Stimulated activated CD4-positive, alpha-beta T cell treated with anti-CD3 and anti-CD28 coated beads, Interleukin-15, amount 100 ng/mL, for 1 hour (primary cell): ENCODE data around the gene PRAC1.
"Not testable (repeated sequence)": the region's sequence is repeated elsewhere in the genome, so short reads cannot be mapped to it uniquely, and the experiment has no call there.

ENCODE experiments used
- DNase-seq, 2 donors: peaks; one replicate each; pipeline ENCODE4 v3.0.0-alpha.2; 2020; ENCODE audit warnings: low read depth in 1 of 2, low spot score in 1 of 2

The PRAC1 gene

DNA sequence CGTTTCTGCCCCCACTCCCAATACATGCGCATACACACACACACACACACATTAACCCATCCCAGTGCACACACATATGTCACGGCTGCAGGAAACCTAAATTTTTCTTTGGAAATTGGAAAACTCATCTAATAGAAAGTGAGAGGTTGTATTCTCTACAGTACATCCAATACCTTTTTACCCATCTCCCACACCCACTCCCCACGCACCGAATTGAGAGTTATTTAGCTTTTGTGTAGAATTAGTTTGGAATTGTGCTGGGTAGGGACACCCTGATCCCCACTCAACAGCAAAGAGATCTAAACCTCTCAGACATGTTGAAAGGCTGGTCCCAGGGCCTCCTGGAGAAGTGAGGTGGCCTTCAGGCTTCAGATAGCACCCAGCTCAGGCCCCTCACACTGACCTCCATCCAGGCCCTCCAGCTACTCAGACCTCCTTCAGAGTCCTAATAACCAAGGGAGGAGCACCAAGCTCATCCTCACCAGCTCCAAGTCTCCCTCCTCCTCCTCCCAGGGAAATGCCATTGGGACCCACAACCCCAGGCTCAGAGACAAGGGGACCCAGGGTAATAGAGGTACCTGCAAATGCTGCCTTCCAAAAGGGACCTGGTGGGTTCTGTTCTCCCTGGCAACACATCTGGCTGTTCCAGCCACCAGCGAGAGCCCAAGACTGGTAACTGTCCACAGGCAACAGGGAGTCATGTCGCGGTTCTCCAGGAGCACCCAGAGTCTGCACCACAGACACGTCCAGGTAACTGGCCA, 5.3 kb upstream of the PRAC1 start:
- DNase-seq = no peak

DNA sequence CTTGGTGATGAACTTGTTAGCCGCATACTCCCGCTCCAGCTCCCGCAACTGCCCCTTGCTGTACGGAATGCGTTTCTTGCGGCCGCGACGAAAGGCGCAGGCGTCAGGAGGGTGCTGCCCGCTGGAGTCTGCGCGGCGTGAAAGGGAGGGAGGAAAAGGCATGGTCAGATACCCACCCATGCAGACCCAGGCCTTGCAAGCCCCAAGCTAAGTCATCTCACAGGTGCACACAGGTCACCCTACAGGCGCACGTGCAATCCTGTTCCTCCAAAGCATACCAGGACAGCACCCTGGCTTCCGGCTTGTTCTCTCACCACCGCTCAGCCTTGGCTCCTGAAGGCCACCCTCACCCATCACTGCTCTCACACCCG, 4.6 kb upstream of the PRAC1 start:
- no peak for DNase-seq

DNA sequence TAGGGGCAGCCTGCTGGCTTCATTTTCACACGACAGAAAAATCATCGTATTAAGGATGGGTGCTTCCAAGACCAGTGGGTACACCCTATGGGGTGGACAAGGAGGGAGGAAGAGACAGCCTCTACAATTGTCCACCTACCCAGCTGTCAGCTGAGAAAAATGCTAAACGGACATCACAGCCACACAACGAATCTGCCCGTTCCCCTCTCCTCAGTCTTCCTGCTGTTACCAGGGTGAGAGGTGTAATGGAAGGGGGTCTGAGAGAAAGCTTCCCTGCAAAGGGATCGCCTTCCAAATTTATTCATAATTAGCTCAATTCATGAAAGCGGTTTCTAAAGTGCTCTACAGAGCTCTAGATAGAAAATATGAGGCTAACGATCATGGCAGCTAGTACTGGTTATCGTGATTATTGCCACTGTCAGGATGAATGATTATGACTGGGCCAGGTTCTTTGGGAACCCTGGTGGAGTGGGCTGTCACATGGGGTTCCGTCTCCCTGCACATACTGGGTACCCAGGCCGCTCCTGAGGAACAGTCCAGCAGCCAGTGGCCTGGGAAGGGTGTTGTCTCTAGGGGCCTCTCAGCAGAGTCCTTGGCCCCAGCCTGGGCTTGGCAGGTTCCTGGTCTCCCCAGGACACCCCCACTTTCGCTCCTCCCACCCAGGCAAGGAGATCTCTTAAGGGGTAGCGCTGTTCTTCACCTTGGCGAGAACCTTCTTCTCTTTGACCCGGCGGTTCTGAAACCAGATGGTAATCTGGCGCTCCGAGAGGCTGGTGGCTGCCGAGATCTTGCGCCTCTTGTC, 4.0 kb upstream of the PRAC1 start:
- DNase-seq = no peak

DNA sequence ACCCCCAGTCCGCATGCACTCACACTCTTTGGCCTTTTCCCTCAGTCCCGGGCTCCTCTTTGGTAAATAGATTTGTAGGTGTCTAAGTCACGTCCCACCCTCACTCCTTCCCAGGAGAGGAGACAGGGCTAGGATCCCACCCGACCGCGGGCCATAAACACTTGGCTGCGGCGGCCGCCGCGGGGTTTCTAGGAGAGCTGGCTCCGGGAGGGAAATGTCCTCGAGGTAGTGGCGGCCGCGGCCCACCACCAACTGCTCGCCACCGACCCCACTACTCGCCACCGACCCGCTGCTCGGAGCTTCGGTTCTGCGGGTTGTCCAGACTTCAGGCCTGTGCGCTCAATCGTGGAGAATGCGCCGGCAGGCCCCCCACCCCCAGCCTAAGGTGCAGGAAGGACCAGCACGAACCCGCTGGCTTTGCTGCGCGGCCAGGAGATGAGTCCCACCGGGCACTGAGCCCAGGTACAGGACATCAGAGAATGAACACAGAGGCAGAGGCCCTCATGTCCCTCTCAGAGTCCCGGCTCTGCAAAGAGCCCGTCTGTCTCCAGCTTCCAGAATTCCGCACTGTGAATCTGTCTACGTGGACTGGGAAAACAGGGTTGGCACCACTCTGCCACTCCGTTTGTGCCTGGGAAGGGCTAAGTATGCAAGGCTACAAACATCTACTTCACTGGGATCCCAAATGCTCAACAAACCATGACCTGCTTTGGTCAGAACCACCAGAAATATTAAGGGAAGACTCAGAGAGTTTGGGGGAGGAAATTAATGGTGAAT, 3.2 kb upstream of the PRAC1 start:
- no peak for DNase-seq

DNA sequence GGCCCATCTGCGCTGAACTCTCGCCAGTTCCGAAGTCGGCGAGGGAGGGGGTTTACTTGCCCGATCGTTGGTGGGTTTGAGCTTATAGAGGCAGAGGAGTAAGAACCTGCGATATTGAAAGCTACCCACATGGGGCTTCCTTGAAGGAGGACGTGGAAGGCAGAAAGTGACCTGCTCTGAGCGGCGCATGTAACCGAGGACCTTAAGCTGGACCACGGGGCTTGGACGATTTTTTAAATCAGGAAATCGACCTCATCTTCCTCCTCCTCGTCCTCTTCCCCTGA, 2.6 kb upstream of the PRAC1 start:
- DNase-seq = no peak

DNA sequence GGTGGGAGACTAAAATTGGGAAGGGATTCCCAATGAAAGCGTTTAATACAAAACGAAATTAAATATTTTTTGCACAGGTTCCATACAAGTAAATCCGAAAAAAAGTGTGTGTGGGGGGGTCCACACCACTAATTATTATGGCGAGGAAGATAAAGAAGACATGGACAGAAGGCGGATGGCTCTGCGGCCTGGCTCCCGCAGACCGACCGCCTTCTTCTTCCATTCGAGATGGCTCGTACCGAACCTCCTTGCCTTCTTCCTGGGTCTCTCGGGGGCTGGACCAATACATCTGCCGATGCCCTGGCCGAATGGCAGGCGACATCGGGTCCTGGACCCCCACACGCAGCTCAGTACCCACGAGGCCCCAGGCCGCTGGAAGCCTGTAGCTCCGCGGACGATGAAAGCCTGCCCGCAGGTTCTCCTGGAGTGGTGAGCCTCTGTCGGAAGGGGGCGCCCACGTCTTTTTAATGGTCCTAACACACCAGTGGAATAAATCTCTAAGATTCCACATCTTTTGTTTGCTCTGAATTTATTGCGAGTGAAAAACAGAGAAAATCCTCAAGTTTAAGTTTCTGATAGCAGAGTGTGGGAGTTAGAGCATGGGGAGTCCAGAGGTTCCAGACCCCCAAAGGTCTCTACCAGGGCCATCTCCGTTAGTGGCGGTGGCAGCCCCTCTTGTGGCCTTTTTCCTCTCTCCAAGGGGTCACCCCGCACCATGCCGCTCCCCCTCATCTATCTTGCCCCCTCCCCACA, 2.1 kb upstream of the PRAC1 start:
- peak; percentile 21 to 66 for DNase-seq

DNA sequence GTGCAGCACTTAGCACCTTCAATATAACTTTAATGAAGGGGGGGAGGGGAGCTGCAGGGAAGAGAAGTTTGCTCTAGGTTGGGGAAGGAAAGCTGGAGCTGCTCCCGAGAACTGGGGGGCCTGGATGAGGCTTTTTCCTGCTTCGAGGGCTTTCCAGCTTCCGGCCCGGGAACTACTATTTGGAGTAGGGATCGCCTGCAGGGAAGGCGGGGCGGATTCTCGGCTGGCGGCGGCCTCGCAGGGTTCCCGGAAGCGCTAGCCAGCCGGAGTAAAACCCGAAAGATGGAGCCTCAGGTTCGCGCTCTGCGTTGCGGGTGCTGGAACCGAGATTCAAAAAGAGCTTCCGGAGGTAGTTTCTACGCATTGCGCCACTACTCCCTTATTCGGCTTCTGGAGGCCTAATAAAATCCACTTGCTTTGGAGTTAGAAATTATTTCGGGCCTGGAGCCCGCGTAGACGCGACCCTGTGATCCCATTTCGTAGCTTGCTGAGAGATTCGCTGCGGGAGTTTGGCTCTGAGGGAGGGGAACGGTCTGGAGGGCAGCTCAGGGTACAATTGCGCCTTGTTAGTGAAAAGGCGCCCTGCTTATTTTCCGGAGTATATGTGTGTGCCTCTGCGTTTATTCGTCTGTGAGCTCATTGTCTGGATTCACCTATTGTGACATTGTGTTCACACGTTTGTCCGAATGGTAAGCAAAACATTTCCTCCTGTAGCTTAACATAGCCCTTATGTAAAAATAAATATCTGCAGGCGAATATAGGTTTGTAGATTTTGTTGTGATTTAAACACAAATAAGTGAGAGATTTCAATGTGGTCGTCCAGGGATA, 1.3 kb upstream of the PRAC1 start:
- no peak for DNase-seq

DNA sequence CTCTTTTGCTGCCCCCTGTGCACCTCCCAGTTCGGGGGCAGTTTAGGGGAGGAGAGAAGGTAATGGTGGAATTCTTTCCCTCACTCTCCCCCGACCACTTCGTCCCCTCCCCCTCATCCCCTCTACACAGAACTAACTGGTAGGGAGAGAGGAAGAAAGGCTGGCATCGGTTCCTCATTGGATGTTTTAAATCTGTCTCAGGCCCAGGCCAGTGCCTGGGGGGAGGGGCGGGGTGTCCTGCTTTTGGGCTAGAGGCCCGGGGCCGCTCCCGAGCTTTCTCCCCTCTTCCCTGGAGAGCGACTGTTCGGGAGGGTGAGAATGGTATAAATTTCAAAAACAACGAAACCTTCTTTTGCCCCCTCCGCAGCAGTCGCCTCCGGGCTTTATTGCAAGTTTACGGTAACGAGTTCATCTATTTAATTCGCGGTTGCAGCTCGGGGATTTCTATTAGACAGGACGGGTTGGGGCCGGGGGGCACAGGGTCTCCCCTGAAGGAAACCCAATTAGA, 651 bp upstream of the PRAC1 start, which contains the start of gene PRAC2:
Gene PRAC2 (plus strand): TSS at position 271 of the 508 bp plus-strand sequence. CDS start 1,226 bp downstream, outside the sequence.
- DNase-seq = no peak

DNA sequence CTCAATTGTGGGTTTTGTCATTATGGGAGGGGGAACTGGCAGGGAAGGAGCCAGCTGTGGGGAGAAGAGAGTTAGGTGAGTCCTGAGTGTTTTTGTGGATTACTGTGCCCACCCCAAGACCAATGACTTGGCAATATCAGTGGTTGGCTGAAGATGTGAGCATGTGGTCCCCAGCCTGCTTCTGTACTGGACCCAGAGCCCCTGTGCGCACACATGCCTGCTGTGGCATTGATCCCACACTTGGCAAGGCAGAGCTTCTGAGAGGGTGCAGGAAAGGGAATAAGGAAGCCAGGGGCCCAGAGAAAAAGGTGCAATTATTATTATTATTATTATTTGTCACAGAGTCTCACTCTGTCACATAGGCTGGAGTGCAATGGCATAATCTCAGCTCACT, 1.3 kb downstream of the PRAC1 start:
- DNase-seq = no peak

DNA sequence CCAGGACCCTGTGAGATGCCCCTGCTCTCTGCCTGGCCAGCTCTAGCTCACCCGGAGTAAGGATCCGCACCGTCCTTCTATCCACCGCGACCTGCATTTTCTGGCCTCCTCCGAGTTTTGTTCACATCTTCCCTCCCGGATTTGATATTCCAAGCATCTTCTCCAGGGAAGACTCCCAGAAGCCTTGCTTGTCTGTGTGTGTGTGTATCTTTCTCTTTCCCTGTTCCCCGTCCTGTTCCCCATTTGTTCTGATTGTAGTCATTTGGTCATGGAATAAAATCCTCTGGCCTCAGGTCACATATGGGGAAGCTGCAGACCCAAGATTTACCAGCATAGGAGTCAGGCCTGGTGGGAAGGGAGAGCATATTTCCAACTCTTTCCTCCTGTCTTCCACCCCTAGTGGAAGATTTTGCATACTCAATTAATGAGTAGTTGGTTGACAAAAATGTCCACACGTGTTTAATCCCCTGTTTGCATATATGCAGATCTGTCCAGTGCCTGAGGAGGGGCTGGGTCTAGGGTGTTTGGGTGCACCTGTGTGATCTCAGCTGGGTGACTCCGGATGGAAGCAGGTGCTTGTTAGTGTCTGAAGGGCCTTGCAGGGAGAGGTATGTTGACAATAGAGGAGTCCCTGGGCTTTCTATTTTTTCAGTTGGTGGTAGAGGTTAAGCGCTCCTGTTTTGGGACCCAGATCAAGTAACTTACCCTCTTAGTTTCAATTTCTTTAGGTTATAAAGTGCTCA, 1.9 kb downstream of the PRAC1 start:
- DNase-seq = no peak

DNA sequence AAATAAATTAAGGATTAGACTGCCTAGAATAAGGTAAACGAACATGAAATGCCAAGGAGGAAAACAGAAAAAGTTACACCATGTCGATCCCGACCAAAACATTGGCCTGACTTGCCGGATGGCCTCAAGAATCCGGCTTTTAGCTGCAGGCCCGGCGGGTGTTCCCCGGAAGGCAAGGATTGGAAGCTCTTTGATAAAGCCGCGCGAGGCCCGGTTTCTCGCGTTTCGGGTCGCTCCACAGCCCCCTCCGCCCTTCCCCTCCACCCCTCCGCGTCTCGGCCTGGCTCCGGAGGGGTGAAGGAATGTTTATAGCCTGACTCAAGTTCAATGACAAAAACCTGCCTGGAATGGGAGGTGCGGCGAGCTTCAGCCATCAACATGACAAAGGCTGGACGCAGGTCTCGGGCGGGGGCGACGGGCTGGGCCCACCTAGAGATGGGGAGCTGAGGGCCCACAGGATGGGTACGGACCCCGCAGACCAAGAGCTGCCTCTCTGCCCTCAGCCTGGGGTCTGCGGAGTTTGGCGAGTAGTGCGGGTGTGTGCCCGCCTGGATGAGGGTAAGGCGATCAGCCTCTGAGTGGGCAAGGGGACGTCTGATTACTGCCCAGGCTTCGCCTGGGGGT, 2.6 kb downstream of the PRAC1 start:
- DNase-seq = no peak

DNA sequence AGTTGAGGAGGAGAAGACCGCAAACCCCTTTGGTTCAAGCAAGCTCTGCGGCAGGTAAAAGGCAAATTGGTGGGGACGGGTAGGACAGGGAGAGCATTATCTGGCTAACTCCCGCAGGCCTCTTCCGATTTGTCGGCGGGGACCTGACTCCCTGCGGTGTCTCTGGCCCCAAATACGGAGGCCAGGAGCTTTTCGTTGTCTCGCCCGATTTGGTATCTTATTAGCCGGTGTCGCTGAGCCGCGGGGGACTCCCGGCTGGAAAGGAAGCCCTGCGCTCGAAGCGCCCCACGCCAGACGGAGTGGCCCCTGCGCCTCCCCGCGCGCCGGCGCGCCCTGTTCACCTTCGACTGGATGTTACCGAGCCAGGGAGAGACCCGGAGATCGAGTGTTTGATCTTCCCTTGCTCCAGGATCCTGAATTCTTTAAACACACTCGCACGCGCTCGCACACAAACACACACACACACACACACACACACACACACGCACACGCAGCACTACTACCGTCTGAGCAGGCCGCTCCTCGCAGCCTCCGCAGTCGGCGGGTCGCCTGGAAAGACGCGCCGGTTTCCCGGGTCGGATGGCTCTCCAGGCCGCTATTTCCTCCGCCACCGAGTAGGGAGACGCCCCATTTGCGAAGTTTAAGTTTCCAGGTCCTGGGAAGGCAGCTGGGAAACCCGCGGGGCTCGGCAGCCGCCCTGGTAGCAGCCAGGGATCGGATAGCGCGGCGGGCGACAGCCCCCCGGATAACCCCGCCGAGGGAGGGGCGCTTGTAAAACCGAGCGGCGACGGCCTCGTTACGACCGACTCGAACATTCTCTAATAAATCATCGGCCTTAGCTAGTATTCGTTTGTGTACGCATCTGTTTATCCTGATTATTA, 3.3 kb downstream of the PRAC1 start:
- no peak for DNase-seq

DNA sequence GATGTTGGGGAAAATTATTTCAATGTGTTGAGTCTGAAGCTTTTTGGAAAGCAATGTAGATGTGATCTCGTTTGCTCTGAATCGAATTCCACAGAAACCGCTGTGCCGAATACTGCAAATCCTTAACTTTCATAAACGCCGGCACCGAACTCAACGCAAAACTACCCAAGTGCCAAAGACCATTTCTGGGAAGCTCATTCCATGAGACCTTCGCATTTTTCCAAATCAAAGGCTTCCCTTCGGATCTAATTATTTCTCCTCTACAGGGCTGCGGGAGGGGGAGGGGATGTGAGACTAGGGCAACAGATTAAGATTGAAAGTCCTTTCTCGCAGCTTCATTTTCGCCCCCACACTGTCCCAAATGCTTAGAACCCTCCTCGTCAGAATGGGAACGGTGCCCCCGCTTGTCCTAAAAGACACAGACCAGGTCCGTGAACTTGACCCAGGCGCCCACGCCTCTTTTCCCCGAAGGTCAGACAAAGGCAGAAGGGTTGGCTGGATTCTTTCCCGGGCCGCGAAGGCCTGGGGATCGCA, 4.0 kb downstream of the PRAC1 start:
- DNase-seq = no peak

DNA sequence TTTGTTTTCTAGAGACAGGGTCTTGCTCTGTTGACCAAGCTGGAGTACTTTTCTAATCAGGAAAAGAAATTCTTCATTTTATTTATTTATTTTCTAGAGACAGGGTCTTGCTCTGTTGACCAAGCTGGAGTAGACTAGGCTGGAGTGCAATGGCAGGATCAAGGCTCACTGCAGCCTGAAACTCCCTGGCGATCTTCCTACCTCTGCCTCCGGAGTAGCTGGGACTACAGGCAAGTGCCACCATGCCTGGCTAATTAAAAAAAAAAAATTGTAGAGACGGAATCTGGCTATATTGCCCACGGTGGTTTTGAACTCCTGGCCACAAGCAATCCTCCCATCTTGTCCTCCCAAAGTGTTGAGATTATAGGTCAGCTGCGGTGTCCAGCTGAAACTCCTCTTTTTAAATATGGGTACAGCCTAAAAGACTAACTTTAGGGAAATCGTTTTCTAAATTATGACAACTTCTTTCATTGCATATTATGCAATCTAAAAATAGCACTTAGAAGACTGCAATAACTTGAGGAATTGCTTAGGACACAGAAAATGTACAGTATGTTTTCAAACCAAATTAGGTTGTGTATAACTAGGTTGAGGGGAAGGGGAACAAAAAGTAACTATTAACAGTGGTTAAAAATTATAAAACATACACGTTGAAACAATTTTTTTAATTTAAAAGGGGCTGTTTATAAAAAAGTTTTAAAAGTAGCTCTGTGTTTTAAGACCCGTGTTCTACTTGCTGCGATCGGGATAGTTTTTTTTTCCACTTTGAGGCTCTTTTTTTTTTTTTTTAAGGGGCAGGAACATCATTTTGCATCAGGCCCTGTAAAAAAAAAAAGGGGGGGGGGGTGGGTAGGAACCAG, 4.7 kb downstream of the PRAC1 start:
- DNase-seq = no peak

DNA sequence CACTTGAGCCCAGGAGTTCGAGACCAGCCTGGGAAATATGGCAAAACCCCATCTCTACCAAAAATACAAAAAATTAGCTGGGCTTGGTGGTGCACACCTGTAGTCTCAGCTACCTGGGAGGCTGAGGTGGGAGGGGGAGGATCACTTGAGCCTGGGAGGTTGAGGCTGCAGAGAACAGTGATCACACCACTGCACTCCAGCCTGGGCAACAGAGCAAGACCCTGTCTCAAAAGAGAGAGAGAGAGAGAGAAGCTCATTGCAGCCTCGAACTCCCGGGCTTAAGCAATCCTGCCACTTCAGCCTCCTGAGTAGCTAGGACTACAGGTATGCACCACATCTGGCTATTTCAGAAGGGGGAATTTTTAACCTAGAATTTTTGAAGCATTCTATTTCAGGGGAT, 5.8 kb downstream of the PRAC1 start:
- DNase-seq = not testable (repeated sequence)

DNA sequence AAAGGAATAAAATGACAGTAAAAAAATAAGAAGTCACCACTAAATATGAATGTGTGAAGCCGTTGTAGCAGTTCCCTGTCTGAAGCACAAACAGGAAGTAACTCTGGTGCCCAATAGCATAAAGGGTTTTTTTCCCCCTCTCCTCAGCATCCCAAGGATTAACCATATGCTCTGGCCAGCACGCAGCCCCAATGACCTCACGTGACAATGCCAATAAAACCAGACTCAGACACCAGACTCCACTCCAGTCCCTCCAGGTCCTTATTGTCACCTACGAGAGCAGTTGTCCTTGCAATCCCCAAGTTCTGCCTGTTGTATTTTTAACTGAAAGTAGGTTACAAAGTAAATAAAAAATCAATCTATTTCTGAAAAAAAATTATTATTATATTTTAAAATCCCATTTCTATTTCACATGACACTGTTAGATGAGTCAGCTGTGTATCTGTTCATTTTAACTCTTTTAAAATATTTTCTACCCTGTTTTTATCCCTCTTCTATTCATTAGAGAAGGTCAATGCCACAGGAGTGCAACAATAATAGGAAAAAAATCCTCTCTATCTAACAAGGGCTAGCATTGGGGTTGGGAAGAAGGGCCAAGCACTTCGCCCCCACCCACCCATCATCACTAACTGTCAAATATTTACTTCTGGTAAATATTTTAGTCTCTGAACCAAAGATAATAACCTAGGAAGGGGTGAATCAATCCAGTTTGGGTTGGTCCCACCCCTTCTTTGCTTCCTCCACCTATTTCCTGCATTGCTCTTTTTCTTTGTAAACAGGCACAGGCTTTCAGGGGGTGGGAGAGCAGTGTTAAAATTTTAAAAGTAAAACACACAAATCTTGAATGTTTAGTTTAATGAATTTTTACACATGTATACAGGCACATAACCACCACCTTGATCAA, 6.6 kb downstream of the PRAC1 start:
- no peak for DNase-seq
